GM21717 (cell line): ENCODE data around the gene NEDD9.

Experiments used
- ATAC-seq: cut with Tn5 transposase; IDR thresholded peaks from one replicate; pipeline ENCODE4 v1.9.1; 2021; ENCODE audit warnings: mild to moderate bottlenecking, moderate library complexity; ENCODE audit not compliant: unreplicated experiment

NEDD9 gene

GRCh38 chr6:11202513-11203305, 29.8 kb downstream of the NEDD9 start:
- no peak for ATAC-seq

GRCh38 chr6:11201772-11202512, 30.5 kb downstream of the NEDD9 start:
- no peak for ATAC-seq

- ATAC-seq, result no peak
Observed at GRCh38 chr6:11201015-11201414, 31.5 kb downstream of the NEDD9 start.

- ATAC-seq, result no peak
Observed at GRCh38 chr6:11200356-11200755, 32.1 kb downstream of the NEDD9 start.

- peak; percentile 55 for ATAC-seq
Observed at GRCh38 chr6:11198663-11199603, 33.5 kb downstream of the NEDD9 start.

GRCh38 chr6:11197850-11198249, 34.6 kb downstream of the NEDD9 start:
- no peak for ATAC-seq

- ATAC-seq, result no peak
Observed at GRCh38 chr6:11197175-11197536, 35.3 kb downstream of the NEDD9 start.

GRCh38 chr6:11196511-11197174, 35.8 kb downstream of the NEDD9 start:
- no peak for ATAC-seq

- ATAC-seq, result no peak
Observed at GRCh38 chr6:11194356-11195218, 37.9 kb downstream of the NEDD9 start.

GRCh38 chr6:11193434-11193833, 39.0 kb downstream of the NEDD9 start:
- ATAC-seq, result no peak

- ATAC-seq, result no peak
Observed at GRCh38 chr6:11192167-11192566, 40.3 kb downstream of the NEDD9 start.

GRCh38 chr6:11190625-11191245, 41.7 kb downstream of the NEDD9 start:
- no peak for ATAC-seq

- no peak for ATAC-seq
Observed at GRCh38 chr6:11189865-11190624, 42.4 kb downstream of the NEDD9 start.

- no peak for ATAC-seq
Observed at GRCh38 chr6:11188161-11188915, 44.1 kb downstream of the NEDD9 start.

GRCh38 chr6:11187301-11187700, 45.2 kb downstream of the NEDD9 start:
- ATAC-seq, result no peak

- ATAC-seq, result no peak
Observed at GRCh38 chr6:11185204-11185842, 47.1 kb downstream of the NEDD9 start.

GRCh38 chr6:11183761-11184362, 48.6 kb downstream of the NEDD9 start:
- no peak for ATAC-seq
